ENCODE measurements around the gene NOL9.

DNA sequence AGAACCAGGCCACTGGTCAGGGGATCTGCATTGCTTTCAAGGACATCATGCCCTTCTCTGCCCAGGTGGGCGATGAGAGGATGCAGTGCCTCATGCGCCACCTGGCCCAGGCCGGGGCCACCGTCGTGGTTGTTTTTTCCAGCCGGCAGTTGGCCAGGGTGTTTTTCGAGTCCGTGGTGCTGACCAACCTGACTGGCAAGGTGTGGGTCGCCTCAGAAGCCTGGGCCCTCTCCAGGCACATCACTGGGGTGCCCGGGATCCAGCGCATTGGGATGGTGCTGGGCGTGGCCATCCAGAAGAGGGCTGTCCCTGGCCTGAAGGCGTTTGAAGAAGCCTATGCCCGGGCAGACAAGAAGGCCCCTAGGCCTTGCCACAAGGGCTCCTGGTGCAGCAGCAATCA, 20.5 kb upstream of the NOL9 start:
- TF ChIP-seq ZNF274 (IDR thresholded peaks at IDR 0.05; ENCODE audit: low read depth, low read length) (no peak), YY1 (IDR thresholded peaks at IDR 0.05; ENCODE audit: insufficient read depth, insufficient read length) (no peak), SUZ12 (IDR thresholded peaks at IDR 0.05; ENCODE audit: extremely low read depth, insufficient read depth, insufficient read length) (no peak)
